A549 (cell line): ENCODE data around the gene FEM1A. TPM values are rescaled to one million over a fixed set of nuclear protein-coding genes. Genes with fewer than 3 reads are reported as not detected.

ENCODE experiments used
- ATAC-seq, 2 experiments: fragments of 200-7000 bp in 1 of 2; fragments of >200 bp in 1 of 2; cut with Nextera tagmentation in 1 of 2; cut with Tn5 transposase in 1 of 2; 3 replicates each; pipeline versions ENCODE4 v1.8.0 to v1.9.1; 2018 to 2020; ENCODE audit warnings: mild to moderate bottlenecking in 1 of 2, moderate library complexity in 1 of 2
- CTCF ChIA-PET: fragments of 300-600 bp; sonication (Branson Sonifier 250); formaldehyde crosslinking; extraction: SDS; loops from one replicate; lab custom pipeline; 2021; ENCODE audit warnings: antibody characterized with exemption, inconsistent platforms; lab: Yijun Ruan, JAX
- POLR2A ChIA-PET: fragments of 350-600 bp; formaldehyde crosslinking; extraction: SDS; loops from one replicate; lab custom pipeline; 2021; ENCODE audit warnings: antibody characterized with exemption, inconsistent platforms; lab: Yijun Ruan, JAX
- DNase-seq, 2 experiments: peaks; one replicate each; pipeline versions ENCODE4 v3.0.0 to v3.0.0-alpha.2; 2011 to 2016; ENCODE audit warnings: low read depth in 1 of 2, low spot score in 1 of 2
- FAIRE-seq: peaks from 2 replicates; lab custom pipeline; 2011; peaks lifted over from hg19 to GRCh38; lab: Jason Lieb, UNC
- H3K27ac ChIP-seq, 2 experiments: fragments of >200 bp; sonication (Bioruptor Twin); formaldehyde crosslinking; 3 replicates each; pipeline ENCODE4 v1.5.1; 2016 to 2017
- H3K4me1 ChIP-seq: fragments of >200 bp; sonication (Bioruptor Twin); formaldehyde crosslinking; 3 replicates; pipeline ENCODE4 v1.6.1; 2016
- H3K4me2 ChIP-seq: fragments of >200 bp; sonication (Bioruptor Twin); formaldehyde crosslinking; 3 replicates; pipeline ENCODE4 v1.6.1; 2016
- H3K4me3 ChIP-seq: fragments of >200 bp; sonication (Bioruptor Twin); formaldehyde crosslinking; 3 replicates; pipeline ENCODE4 v1.5.1; 2016
- H3K9me3 ChIP-seq: fragments of >200 bp; sonication (Bioruptor Twin); formaldehyde crosslinking; 3 replicates; pipeline ENCODE4 v1.6.1; 2016
- BHLHE40 ChIP-seq: IDR thresholded peaks from 2 replicates; pipeline ENCODE4 v1.6.1; 2012; ENCODE audit warnings: low read depth, low read length, inconsistent platforms
- CTCF ChIP-seq: fragments of >200 bp; sonication (Bioruptor Twin); formaldehyde crosslinking; IDR thresholded peaks from 3 replicates; pipeline ENCODE4 v1.5.1; 2016
- EHF ChIP-seq: fragments of 250-450 bp; sonication (Bioruptor Pico); IDR thresholded peaks from 2 replicates; pipeline ENCODE4 v1.5.0; 2020; ENCODE audit warnings: mild to moderate bottlenecking
- ESRRA ChIP-seq: fragments of 150-350 bp; IDR thresholded peaks from 2 replicates; pipeline ENCODE4 v1.6.1; 2014; ENCODE audit warnings: mild to moderate bottlenecking, low read length, borderline replicate concordance
- FOXS1 ChIP-seq: fragments of 250-450 bp; sonication (Bioruptor Pico); IDR thresholded peaks from 2 replicates; pipeline ENCODE4 v1.5.0; 2020; ENCODE audit warnings: mild to moderate bottlenecking, moderate library complexity
- GATA3 ChIP-seq: IDR thresholded peaks from 2 replicates; pipeline ENCODE4 v1.6.1; 2012; ENCODE audit warnings: borderline replicate concordance
- HDAC2 ChIP-seq: fragments of 200-600 bp; sonication (generic); IDR thresholded peaks from 2 replicates; pipeline ENCODE4 v1.6.1; 2016
- HOXB5 ChIP-seq: fragments of 250-450 bp; sonication (Bioruptor Pico); IDR thresholded peaks from 2 replicates; pipeline ENCODE4 v1.5.0; 2020; ENCODE audit warnings: mild to moderate bottlenecking, moderate library complexity
- JUN ChIP-seq, 2 experiments: fragments of >200 bp; sonication (Bioruptor Twin); formaldehyde crosslinking; IDR thresholded peaks; 2 replicates in 1 of 2; 3 replicates in 1 of 2; pipeline ENCODE4 v1.6.1; 2016 to 2017
- KDM1A ChIP-seq: fragments of 200-600 bp; sonication (generic); IDR thresholded peaks from 2 replicates; pipeline ENCODE4 v1.6.1; 2016; ENCODE audit warnings: low read depth, mild to moderate bottlenecking
- KDM5A ChIP-seq: fragments of 200-600 bp; sonication (generic); IDR thresholded peaks from 2 replicates; pipeline ENCODE4 v1.6.1; 2016; ENCODE audit warnings: antibody characterized with exemption, mild to moderate bottlenecking
- MAZ ChIP-seq: fragments of 150-350 bp; IDR thresholded peaks from 2 replicates; pipeline ENCODE4 v1.6.1; 2014; ENCODE audit warnings: antibody characterized with exemption, low read depth, low read length, borderline replicate concordance
- MYC ChIP-seq: IDR thresholded peaks from 2 replicates; pipeline ENCODE4 v1.6.1; 2012; ENCODE audit warnings: mild to moderate bottlenecking, inconsistent platforms, low read length, improper control_type of control experiment, borderline replicate concordance
- PHF8 ChIP-seq: fragments of 200-600 bp; sonication (generic); IDR thresholded peaks from 2 replicates; pipeline ENCODE4 v1.6.1; 2016; ENCODE audit warnings: low read depth, mild to moderate bottlenecking, antibody characterized with exemption, moderate library complexity, borderline replicate concordance
- POLR2A ChIP-seq: IDR thresholded peaks from 2 replicates; pipeline ENCODE4 v1.6.1; 2012; ENCODE audit warnings: mild to moderate bottlenecking, low read length
- RAD21 ChIP-seq, 2 experiments: fragments of >200 bp in 1 of 2; sonication (Bioruptor Twin) in 1 of 2; formaldehyde crosslinking in 1 of 2; IDR thresholded peaks in 1 of 2; conservative IDR thresholded peaks in 1 of 2; 2 replicates in 1 of 2; 3 replicates in 1 of 2; pipeline ENCODE4 v1.6.1; 2012 to 2018; ENCODE audit warnings: inconsistent platforms in 1 of 2
- SMC3 ChIP-seq: fragments of >200 bp; sonication (Bioruptor Twin); formaldehyde crosslinking; IDR thresholded peaks from 3 replicates; pipeline ENCODE4 v1.6.1; 2018; ENCODE audit warnings: inconsistent platforms
- SREBF2 ChIP-seq: fragments of 450-650 bp; IDR thresholded peaks from 2 replicates; pipeline ENCODE4 v1.6.1; 2014; ENCODE audit warnings: mild to moderate bottlenecking, moderate library complexity
- TP53 ChIP-seq: fragments of 250-450 bp; sonication (Bioruptor Pico); IDR thresholded peaks from 2 replicates; pipeline ENCODE4 v1.5.0; 2021; ENCODE audit warnings: mild to moderate bottlenecking, moderate library complexity
- USF2 ChIP-seq: fragments of 450-650 bp; IDR thresholded peaks from 2 replicates; pipeline ENCODE4 v1.6.1; 2014; ENCODE audit warnings: antibody characterized with exemption
- ZSCAN20 ChIP-seq: fragments of 250-450 bp; sonication (Bioruptor Pico); IDR thresholded peaks from 2 replicates; pipeline ENCODE4 v1.8.0; 2022; ENCODE audit warnings: mild to moderate bottlenecking, moderate library complexity
- WGBS: methylation state at CpG from one replicate; pipeline ENCODE4 v1.1.6; 2017; ENCODE audit errors: missing lambda C conversion rate; 5-methylcytosine and 5-hydroxymethylcytosine counted together
- polyA minus RNA-seq: library from RNA; depleted of rRNA, polyadenylated mRNA; stranded (reverse); fragments of >200 nt; gene quantifications from 2 replicates; pipeline ENCODE4 v1.2.3, GENCODE V29; 2011; rRNA and poly(A)+ RNA removed
- polyA plus RNA-seq, 4 experiments: library from polyadenylated mRNA; depleted of rRNA in 3 of 4; stranded (reverse); fragments of >200 nt; fragmentation: RNase III in 1 of 4; extraction: RNeasy Plus Mini Kit Qiagen cat#74134 plus additional on column Dnase treatment in 1 of 4; gene quantifications; 2 replicates in 3 of 4; 3 replicates in 1 of 4; pipeline ENCODE4 v1.2.3, GENCODE V29; 2011 to 2017
- TF ChIP-seq, protein P1 (sequence below): fragments of 250-450 bp; sonication (Bioruptor Pico); IDR thresholded peaks from 2 replicates; pipeline ENCODE4 v1.5.0; 2020; ENCODE audit warnings: low read depth, mild to moderate bottlenecking, moderate library complexity
- TF ChIP-seq, protein P2 (sequence below): fragments of >200 bp; sonication (Bioruptor Twin); formaldehyde crosslinking; IDR thresholded peaks from 3 replicates; pipeline ENCODE4 v1.6.1; 2016
- TF ChIP-seq, protein P3 (sequence below): IDR thresholded peaks from 2 replicates; pipeline ENCODE4 v1.6.1; 2012

The FEM1A gene
- polyA plus RNA-seq (2011; rRNA removed) (3.2 and 3.5 TPM in 2 replicates), polyA plus RNA-seq (2017; fragmentation: RNase III; extraction: RNeasy Plus Mini Kit Qiagen cat#74134 plus additional on column Dnase treatment) (4.0 to 4.1 TPM (median 4.0 TPM) in 3 replicates), polyA minus RNA-seq (7.4 and 8.9 TPM in 2 replicates)
- 2.9 and 4.1 TPM in 2 replicates for polyA plus RNA-seq (2012; cell fraction: cytosol; rRNA removed)
- polyA plus RNA-seq (2012; cell fraction: nucleus; rRNA removed): 2.7 and 3.7 TPM in 2 replicates

- peak; percentile 99 for ATAC-seq
- WGBS: under 1% methylated on average over 29 of the region's 80 CpGs
- H3K4me3 ChIP-seq: peak within 1 kb of the TSS; percentile 93
- 0 out of 3 replicates have a peak, but pooled peaks cover 3% of the 10 kb centered on the region for H3K4me1 ChIP-seq
- no peaks in the 10 kb centered on the region for H3K9me3 ChIP-seq
- H3K4me2 ChIP-seq: peak within 1 kb of the TSS; percentile 89
- DNase-seq: peak; percentile 91 to 100
- TF ChIP-seq GATA3 (no peak), HOXB5 (CRISPR knock-in tag) (peak; percentile 64), TP53 (CRISPR knock-in tag) (no peak), POLR2A (peak; percentile 64), RAD21 (conservative IDR thresholded peaks at IDR 0.05 in 1 of 2, IDR thresholded peaks at IDR 0.05 in 1 of 2) (peak; percentile 76 to 80), FOXS1 (CRISPR knock-in tag) (peak; percentile 81), MAZ (no peak; the same call in 1 of the 2 replicates), SREBF2 (no peak), HDAC2 (peak; percentile 82; the same call in 1 of the 2 replicates), BHLHE40 (no peak), ESRRA (no peak), USF2 (peak; percentile 73), JUN (IDR thresholded peaks at IDR 0.05) (peak; percentile 52 to 85; a peak in 4 of 5 replicates), EHF (CRISPR knock-in tag) (no peak), MYC (0 out of 2 replicates have a peak, but pooled peaks have one; percentile 50), ZSCAN20 (CRISPR knock-in tag) (0 out of 2 replicates have a peak, but pooled peaks have one; percentile 42), CTCF (peak; percentile 91), SMC3 (peak; percentile 94), KDM5A (peak; percentile 97), KDM1A (no peak), PHF8 (peak; percentile 70)
- TF ChIP-seq, protein P1, sequence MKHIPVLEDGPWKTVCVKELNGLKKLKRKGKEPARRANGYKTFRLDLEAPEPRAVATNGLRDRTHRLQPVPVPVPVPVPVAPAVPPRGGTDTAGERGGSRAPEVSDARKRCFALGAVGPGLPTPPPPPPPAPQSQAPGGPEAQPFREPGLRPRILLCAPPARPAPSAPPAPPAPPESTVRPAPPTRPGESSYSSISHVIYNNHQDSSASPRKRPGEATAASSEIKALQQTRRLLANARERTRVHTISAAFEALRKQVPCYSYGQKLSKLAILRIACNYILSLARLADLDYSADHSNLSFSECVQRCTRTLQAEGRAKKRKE: 0 out of 2 replicates have a peak, but pooled peaks have one; percentile 51
- TF ChIP-seq, protein P2, sequence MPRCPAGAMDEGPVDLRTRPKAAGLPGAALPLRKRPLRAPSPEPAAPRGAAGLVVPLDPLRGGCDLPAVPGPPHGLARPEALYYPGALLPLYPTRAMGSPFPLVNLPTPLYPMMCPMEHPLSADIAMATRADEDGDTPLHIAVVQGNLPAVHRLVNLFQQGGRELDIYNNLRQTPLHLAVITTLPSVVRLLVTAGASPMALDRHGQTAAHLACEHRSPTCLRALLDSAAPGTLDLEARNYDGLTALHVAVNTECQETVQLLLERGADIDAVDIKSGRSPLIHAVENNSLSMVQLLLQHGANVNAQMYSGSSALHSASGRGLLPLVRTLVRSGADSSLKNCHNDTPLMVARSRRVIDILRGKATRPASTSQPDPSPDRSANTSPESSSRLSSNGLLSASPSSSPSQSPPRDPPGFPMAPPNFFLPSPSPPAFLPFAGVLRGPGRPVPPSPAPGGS: 0 out of 3 replicates have a peak, but pooled peaks have one; percentile 32
- TF ChIP-seq, protein P3, sequence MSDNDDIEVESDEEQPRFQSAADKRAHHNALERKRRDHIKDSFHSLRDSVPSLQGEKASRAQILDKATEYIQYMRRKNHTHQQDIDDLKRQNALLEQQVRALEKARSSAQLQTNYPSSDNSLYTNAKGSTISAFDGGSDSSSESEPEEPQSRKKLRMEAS: peak; percentile 20; the same call in 1 of the 2 replicates
- POLR2A ChIA-PET: interaction anchor here (0.6 to 1.6 kb wide), 6 partner anchors 9 to 216 kb away, joined by 3 to 9 read pairs (median 7); partner anchors contain the start of gene DPP9
- FAIRE-seq: no peak
- H3K27ac ChIP-seq: peak within 1 kb of the TSS; percentile 91 to 98
- CTCF ChIA-PET: interaction anchor here (0.6 to 7.7 kb wide), 35 partner anchors 9 to 258 kb away, joined by 3 to 222 read pairs (median 4); partner anchors contain the start of genes DPP9 and PLIN3
These were observed at the start of gene FEM1A for GRCh38 chr19:4791183-4792018. TSS of gene FEM1A (plus strand) at chr19:4791734. CDS start at chr19:4791855, 121 bp downstream.
